Activated naive CD8-positive, alpha-beta T cell treated with anti-CD3 and anti-CD28 coated beads, Interleukin-2, amount 10 ng/mL, durations not matched to agents 7 days and 5 days (primary cell): ENCODE data around the gene UGT1A9. TPM values are rescaled to one million over a fixed set of nuclear protein-coding genes. Genes with fewer than 3 reads are reported as not detected.

Source experiments
- ATAC-seq: fragments of 150-1000 bp; cut with Tn5 transposase; one replicate; pipeline ENCODE4 v1.10.0; 2021; ENCODE audit warnings: low read depth, moderate library complexity
- POLR2A ChIA-PET: fragments of 350-600 bp; sonication (Branson Sonifier 250); formaldehyde crosslinking; loops from one replicate; lab custom pipeline; 2021; ENCODE audit warnings: antibody characterized with exemption; lab: Charles Lee
- DNase-seq: peaks from one replicate; pipeline ENCODE4 v3.0.0; 2021
- H3K27ac Mint-ChIP-seq: one replicate; pipeline ENCODE4 v1.8.0; 2022; ENCODE audit warnings: mild to moderate bottlenecking, mixed read lengths
- H3K27me3 Mint-ChIP-seq: one replicate; pipeline ENCODE4 v1.8.0; 2022; ENCODE audit warnings: mild to moderate bottlenecking, moderate library complexity, mixed read lengths
- H3K36me3 Mint-ChIP-seq: one replicate; pipeline ENCODE4 v1.8.0; 2021; ENCODE audit warnings: mild to moderate bottlenecking, mixed read lengths
- H3K4me1 Mint-ChIP-seq: one replicate; pipeline ENCODE4 v1.8.0; 2021; ENCODE audit warnings: mixed read lengths
- H3K4me3 Mint-ChIP-seq: one replicate; pipeline ENCODE4 v1.8.0; 2022; ENCODE audit warnings: mild to moderate bottlenecking, moderate library complexity, mixed read lengths
- H3K9me3 Mint-ChIP-seq: one replicate; pipeline ENCODE4 v1.8.0; 2021; ENCODE audit warnings: mixed read lengths
- total RNA-seq, 2 experiments: library from RNA; stranded (reverse); gene quantifications; one replicate each; pipeline ENCODE4 v1.2.3, GENCODE V29; 2021

Gene UGT1A9
- total RNA-seq, 2 experiments from 2014 or later, result not detected

- no peak overlapping the region for H3K4me3 Mint-ChIP-seq
- no peaks in the 10 kb centered on the region for H3K9me3 Mint-ChIP-seq
- no peaks in the 10 kb centered on the region for H3K36me3 Mint-ChIP-seq
- peaks cover 7% of the 10 kb centered on the region for H3K4me1 Mint-ChIP-seq
- peaks cover 22% of the 10 kb centered on the region for H3K27me3 Mint-ChIP-seq
- H3K27ac Mint-ChIP-seq, result no peak overlapping the region
- POLR2A ChIA-PET, result no interaction called here
- DNase-seq (no peak), ATAC-seq (no peak)
Measured at GRCh38 chr2:233803292-233803911, 131.7 kb downstream of the UGT1A9 start.

- Mint-ChIP-seq H3K4me3 (no peak overlapping the region), H3K36me3 (no peaks in the 10 kb centered on the region), H3K4me1 (peaks cover 7% of the 10 kb centered on the region), H3K9me3 (no peaks in the 10 kb centered on the region), H3K27ac (no peak overlapping the region), H3K27me3 (peaks cover 20% of the 10 kb centered on the region)
- POLR2A ChIA-PET, result no interaction called here
- ATAC-seq (no peak), DNase-seq (no peak)
Measured at GRCh38 chr2:233803994-233804393, 132.3 kb downstream of the UGT1A9 start.

GRCh38 chr2:233807215-233807865 lies 135.6 kb downstream of the UGT1A9 start:
- H3K27ac Mint-ChIP-seq, result no peak overlapping the region
- peaks cover 20% of the 10 kb centered on the region for H3K27me3 Mint-ChIP-seq
- H3K4me3 Mint-ChIP-seq, result no peak overlapping the region
- H3K9me3 Mint-ChIP-seq, result no peaks in the 10 kb centered on the region
- no peaks in the 10 kb centered on the region for H3K4me1 Mint-ChIP-seq
- POLR2A ChIA-PET, result no interaction called here
- no peak for DNase-seq
- H3K36me3 Mint-ChIP-seq, result no peaks in the 10 kb centered on the region
- no peak for ATAC-seq

- peaks cover 17% of the 10 kb centered on the region for H3K27me3 Mint-ChIP-seq
- POLR2A ChIA-PET, result interaction anchor here (0.5 kb wide), 1 partner anchor 106 kb away, joined by 4 read pairs; no protein-coding TSS in a partner anchor
- no peak overlapping the region for H3K4me3 Mint-ChIP-seq
- H3K4me1 Mint-ChIP-seq, result no peaks in the 10 kb centered on the region
- DNase-seq (no peak), ATAC-seq (no peak)
- no peaks in the 10 kb centered on the region for H3K9me3 Mint-ChIP-seq
- no peak overlapping the region for H3K27ac Mint-ChIP-seq
- no peaks in the 10 kb centered on the region for H3K36me3 Mint-ChIP-seq
Measured at GRCh38 chr2:233807966-233808935, 136.6 kb downstream of the UGT1A9 start.

- H3K36me3 Mint-ChIP-seq, result no peaks in the 10 kb centered on the region
- no peak for ATAC-seq
- H3K27ac Mint-ChIP-seq, result no peak overlapping the region
- H3K9me3 Mint-ChIP-seq, result no peaks in the 10 kb centered on the region
- no peak for DNase-seq
- H3K27me3 Mint-ChIP-seq, result peaks cover 11% of the 10 kb centered on the region
- H3K4me3 Mint-ChIP-seq, result no peak overlapping the region
- no peaks in the 10 kb centered on the region for H3K4me1 Mint-ChIP-seq
- POLR2A ChIA-PET, result no interaction called here
Measured at GRCh38 chr2:233810385-233810784, 138.7 kb downstream of the UGT1A9 start.

GRCh38 chr2:233811087-233811486 lies 139.4 kb downstream of the UGT1A9 start:
- Mint-ChIP-seq H3K9me3 (no peaks in the 10 kb centered on the region), H3K4me1 (no peaks in the 10 kb centered on the region), H3K36me3 (no peaks in the 10 kb centered on the region), H3K27ac (no peak overlapping the region), H3K4me3 (no peak overlapping the region), H3K27me3 (peaks cover 12% of the 10 kb centered on the region)
- POLR2A ChIA-PET, result no interaction called here
- no peak for DNase-seq
- no peak for ATAC-seq

GRCh38 chr2:233811732-233812131 lies 140.0 kb downstream of the UGT1A9 start:
- DNase-seq, result no peak

GRCh38 chr2:233813236-233814055 lies 141.7 kb downstream of the UGT1A9 start:
- POLR2A ChIA-PET, result no interaction called here
- ATAC-seq, result no peak
- H3K9me3 Mint-ChIP-seq, result no peaks in the 10 kb centered on the region
- H3K27me3 Mint-ChIP-seq, result peaks cover 10% of the 10 kb centered on the region
- DNase-seq, result no peak
- H3K36me3 Mint-ChIP-seq, result no peaks in the 10 kb centered on the region
- no peak overlapping the region for H3K4me3 Mint-ChIP-seq
- H3K27ac Mint-ChIP-seq, result no peak overlapping the region
- H3K4me1 Mint-ChIP-seq, result peaks cover 3% of the 10 kb centered on the region

More at GRCh38 chr2:233811732-233812131, 140.0 kb downstream of the UGT1A9 start:
- Mint-ChIP-seq H3K9me3 (no peaks in the 10 kb centered on the region), H3K4me1 (no peaks in the 10 kb centered on the region), H3K4me3 (no peak overlapping the region), H3K36me3 (no peaks in the 10 kb centered on the region), H3K27me3 (peaks cover 10% of the 10 kb centered on the region), H3K27ac (no peak overlapping the region)
- POLR2A ChIA-PET, result no interaction called here
- ATAC-seq, result no peak

- no peaks in the 10 kb centered on the region for H3K9me3 Mint-ChIP-seq
Measured at GRCh38 chr2:233814056-233814835, 142.5 kb downstream of the UGT1A9 start.

GRCh38 chr2:233815861-233816260 lies 144.2 kb downstream of the UGT1A9 start:
- Mint-ChIP-seq H3K4me3 (no peak overlapping the region), H3K9me3 (no peaks in the 10 kb centered on the region)

More at GRCh38 chr2:233814056-233814835, 142.5 kb downstream of the UGT1A9 start:
- POLR2A ChIA-PET, result no interaction called here
- no peak for DNase-seq
- Mint-ChIP-seq H3K36me3 (no peaks in the 10 kb centered on the region), H3K27me3 (peaks cover 10% of the 10 kb centered on the region), H3K4me3 (no peak overlapping the region), H3K27ac (no peak overlapping the region), H3K4me1 (peaks cover 3% of the 10 kb centered on the region)
- no peak for ATAC-seq

GRCh38 chr2:233816334-233816733 lies 144.6 kb downstream of the UGT1A9 start:
- no peak overlapping the region for H3K4me3 Mint-ChIP-seq
- no peak for DNase-seq

More at GRCh38 chr2:233815861-233816260, 144.2 kb downstream of the UGT1A9 start:
- no peak overlapping the region for H3K27ac Mint-ChIP-seq
- ATAC-seq, result no peak
- no peak for DNase-seq
- peaks cover 10% of the 10 kb centered on the region for H3K27me3 Mint-ChIP-seq
- no peaks in the 10 kb centered on the region for H3K36me3 Mint-ChIP-seq
- peaks cover 3% of the 10 kb centered on the region for H3K4me1 Mint-ChIP-seq
- POLR2A ChIA-PET, result no interaction called here

GRCh38 chr2:233816771-233817170 lies 145.1 kb downstream of the UGT1A9 start:
- no peak for DNase-seq
- H3K36me3 Mint-ChIP-seq, result no peaks in the 10 kb centered on the region
- no peaks in the 10 kb centered on the region for H3K9me3 Mint-ChIP-seq
- H3K27ac Mint-ChIP-seq, result no peak overlapping the region
- POLR2A ChIA-PET, result no interaction called here
- ATAC-seq, result no peak
- peaks cover 3% of the 10 kb centered on the region for H3K4me1 Mint-ChIP-seq
- H3K4me3 Mint-ChIP-seq, result no peak overlapping the region
- peaks cover 10% of the 10 kb centered on the region for H3K27me3 Mint-ChIP-seq

More at GRCh38 chr2:233816334-233816733, 144.6 kb downstream of the UGT1A9 start:
- Mint-ChIP-seq H3K4me1 (peaks cover 3% of the 10 kb centered on the region), H3K27me3 (peaks cover 10% of the 10 kb centered on the region), H3K36me3 (no peaks in the 10 kb centered on the region), H3K27ac (no peak overlapping the region), H3K9me3 (no peaks in the 10 kb centered on the region)
- ATAC-seq, result no peak
- POLR2A ChIA-PET, result no interaction called here
